Thyroid gland (tissue), 4 donors: ENCODE data around the gene NPC1L1.

Experiments
- POLR2A ChIP-seq, 2 donors: fragments of 450-650 bp; IDR thresholded peaks; one replicate each; pipeline ENCODE4 v1.6.1; 2017; ENCODE audit warnings: antibody characterized with exemption in 2 of 2, mild to moderate bottlenecking in 2 of 2, moderate library complexity in 1 of 2
- TF ChIP-seq, protein P1 (sequence below), 6 experiments: fragments of 200-600 bp in 3 of 6; fragments of 450-650 bp in 3 of 6; sonication (generic) in 3 of 6; IDR thresholded peaks; one replicate each; pipeline ENCODE4 v1.5.1; 2016 to 2019; ENCODE audit warnings: antibody characterized with exemption in 6 of 6, mild to moderate bottlenecking in 2 of 6, inconsistent platforms in 1 of 6, moderate library complexity in 1 of 6

GRCh38 chr7:44524811-44525388 is 16.2 kb downstream of the NPC1L1 start:
- TF ChIP-seq POLR2A (IDR thresholded peaks at IDR 0.05), result no peak
- TF ChIP-seq, protein P1, sequence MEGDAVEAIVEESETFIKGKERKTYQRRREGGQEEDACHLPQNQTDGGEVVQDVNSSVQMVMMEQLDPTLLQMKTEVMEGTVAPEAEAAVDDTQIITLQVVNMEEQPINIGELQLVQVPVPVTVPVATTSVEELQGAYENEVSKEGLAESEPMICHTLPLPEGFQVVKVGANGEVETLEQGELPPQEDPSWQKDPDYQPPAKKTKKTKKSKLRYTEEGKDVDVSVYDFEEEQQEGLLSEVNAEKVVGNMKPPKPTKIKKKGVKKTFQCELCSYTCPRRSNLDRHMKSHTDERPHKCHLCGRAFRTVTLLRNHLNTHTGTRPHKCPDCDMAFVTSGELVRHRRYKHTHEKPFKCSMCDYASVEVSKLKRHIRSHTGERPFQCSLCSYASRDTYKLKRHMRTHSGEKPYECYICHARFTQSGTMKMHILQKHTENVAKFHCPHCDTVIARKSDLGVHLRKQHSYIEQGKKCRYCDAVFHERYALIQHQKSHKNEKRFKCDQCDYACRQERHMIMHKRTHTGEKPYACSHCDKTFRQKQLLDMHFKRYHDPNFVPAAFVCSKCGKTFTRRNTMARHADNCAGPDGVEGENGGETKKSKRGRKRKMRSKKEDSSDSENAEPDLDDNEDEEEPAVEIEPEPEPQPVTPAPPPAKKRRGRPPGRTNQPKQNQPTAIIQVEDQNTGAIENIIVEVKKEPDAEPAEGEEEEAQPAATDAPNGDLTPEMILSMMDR (IDR thresholded peaks at IDR 0.05), result no peak
